ENCODE data around the gene SUN3. TPM values are rescaled to one million over a fixed set of nuclear protein-coding genes. Genes with fewer than 3 reads are reported as not detected.

SUN3 gene
- total and polyA plus RNA-seq, 10 of the 15 experiments (the other 5 are each of a cell fraction or from before 2014, with no cell fraction given) = 0.29 to 0.48 TPM; not detected in 8

GRCh38 chr7:48025624-48026023 is 3.3 kb downstream of the SUN3 start:
- Histone ChIP-seq H3K27me3 (replicated peaks in 1 of 2; ENCODE audit: control insufficient read depth in 2 of 2, insufficient read depth in 2 of 2, low read length in 1 of 2) (no peaks in the 10 kb centered on the region; a peak in 1 of 4 replicates), H3K9ac (ENCODE audit: control insufficient read depth, insufficient read depth, low read length) (no peak overlapping the region), H3K9me3 (replicated peaks; ENCODE audit: control insufficient read depth, insufficient read depth, low read length) (no peaks in the 10 kb centered on the region), H3K79me2 (ENCODE audit: control insufficient read depth, insufficient read depth, low read length) (no peaks in the 10 kb centered on the region), H3K27ac (ENCODE audit: control insufficient read depth, insufficient read depth) (no peak overlapping the region), H2AFZ (ENCODE audit: control insufficient read depth, low read depth, low read length) (no peak overlapping the region), H3K4me1 (ENCODE audit: control insufficient read depth, insufficient read depth, low read length) (no peaks in the 10 kb centered on the region), H3K4me2 (ENCODE audit: control insufficient read depth, insufficient read depth) (no peak overlapping the region), H4K20me1 (ENCODE audit: control insufficient read depth, insufficient read depth) (no peaks in the 10 kb centered on the region), H3K4me3 (no peak overlapping the region), H3K36me3 (ENCODE audit: control insufficient read depth in 2 of 2, insufficient read depth in 2 of 2, low read length in 1 of 2) (no peaks in the 10 kb centered on the region)
- DNase-seq (ENCODE audit: low read depth, low spot score) = no peak
- no TSS peak for BruUV-seq (replicated peaks)
- 36% methylated on average over 5 of the region's 5 CpGs for WGBS (ENCODE audit: insufficient coverage, insufficient replicate concordance, low lambda C conversion rate, missing lambda C conversion rate)
- FAIRE-seq = no peak
- ChIA-PET RAD21 (ENCODE audit: unreplicated experiment) (no interaction called here), SMC1A (ENCODE audit: uncharacterized antibody, unreplicated experiment) (no interaction called here), POLR2A (no interaction called here), CTCF (no interaction called here)
- ATAC-seq = no peak
- in situ Hi-C loops (cut with MboI) (no loop called here), intact Hi-C loops (cut with micrococcal nuclease; ENCODE audit: unreplicated experiment) (no loop called here)
- TF ChIP-seq ZNF274 (IDR thresholded peaks at IDR 0.05; ENCODE audit: insufficient read depth, insufficient read length) (no peak), E2F8 (IDR thresholded peaks at IDR 0.05; ENCODE audit: low read depth, partially characterized antibody) (no peak), BRCA1 (IDR thresholded peaks at IDR 0.05; ENCODE audit: low read depth, low read length) (no peak), MTA3 (IDR thresholded peaks at IDR 0.05; ENCODE audit: borderline replicate concordance, low read length) (no peak), CREB1 (IDR thresholded peaks at IDR 0.05; ENCODE audit: low read depth) (no peak)

- H4K20me1 ChIP-seq (ENCODE audit: control insufficient read depth, insufficient read depth) = no peaks in the 10 kb centered on the region
- H3K4me1 ChIP-seq (ENCODE audit: control insufficient read depth, insufficient read depth, low read length) = no peaks in the 10 kb centered on the region
- no peaks in the 10 kb centered on the region for H3K27me3 ChIP-seq (replicated peaks in 1 of 2; ENCODE audit: control insufficient read depth in 2 of 2, insufficient read depth in 2 of 2, low read length in 1 of 2)
- no peak overlapping the region for H3K4me2 ChIP-seq (ENCODE audit: control insufficient read depth, insufficient read depth)
- H3K27ac ChIP-seq (ENCODE audit: control insufficient read depth, insufficient read depth) = no peak overlapping the region
- ChIA-PET POLR2A (no interaction called here), RAD21 (ENCODE audit: unreplicated experiment) (no interaction called here), CTCF (no interaction called here), SMC1A (ENCODE audit: uncharacterized antibody, unreplicated experiment) (no interaction called here)
- no peaks in the 10 kb centered on the region for H3K36me3 ChIP-seq (ENCODE audit: control insufficient read depth in 2 of 2, insufficient read depth in 2 of 2, low read length in 1 of 2)
- FAIRE-seq (no peak), DNase-seq (ENCODE audit: low read depth, low spot score) (no peak), ATAC-seq (no peak)
- H3K9ac ChIP-seq (ENCODE audit: control insufficient read depth, insufficient read depth, low read length) = no peak overlapping the region
- no peaks in the 10 kb centered on the region for H3K9me3 ChIP-seq (replicated peaks; ENCODE audit: control insufficient read depth, insufficient read depth, low read length)
- TF ChIP-seq KDM1A (IDR thresholded peaks at IDR 0.05; ENCODE audit: borderline replicate concordance) (no peak), ASH2L (IDR thresholded peaks at IDR 0.05; ENCODE audit: borderline replicate concordance, low read depth) (no peak), PKNOX1 (IDR thresholded peaks at IDR 0.05) (no peak), EED (IDR thresholded peaks at IDR 0.05; ENCODE audit: low read depth) (no peak)
- intact Hi-C loops (cut with micrococcal nuclease; ENCODE audit: unreplicated experiment) = no loop called here
- H2AFZ ChIP-seq (ENCODE audit: control insufficient read depth, low read depth, low read length) = no peak overlapping the region
- H3K4me3 ChIP-seq = no peak overlapping the region
- BruUV-seq (replicated peaks) = no TSS peak
- in situ Hi-C loops (cut with MboI) = no loop called here
- 56% methylated on average over 4 of the region's 4 CpGs for WGBS (ENCODE audit: insufficient coverage, insufficient replicate concordance, low lambda C conversion rate, missing lambda C conversion rate)
- H3K79me2 ChIP-seq (ENCODE audit: control insufficient read depth, insufficient read depth, low read length) = no peaks in the 10 kb centered on the region
These were observed 11.2 kb downstream of the SUN3 start for GRCh38 chr7:48017674-48018073.

Data from GM12878 (cell line).